ENCODE measurements around the gene STARD13. TPM values are rescaled to one million over a fixed set of nuclear protein-coding genes. Genes with fewer than 3 reads are reported as not detected.

The STARD13 gene
- total RNA-seq, 1 experiment from 2014 or later, result 7.8 TPM

GRCh38 chr13:33090755-33091414, 194.7 kb downstream of the STARD13 start:
- Histone ChIP-seq H3K27ac (no peak overlapping the region), H3K4me1 (replicated peaks) (peaks cover 22% of the 10 kb centered on the region), H3K36me3 (no peaks in the 10 kb centered on the region), H3K27me3 (replicated peaks) (no peaks in the 10 kb centered on the region), H3K4me3 (no peak overlapping the region), H3K9me3 (replicated peaks) (no peaks in the 10 kb centered on the region)
- no peak for DNase-seq (ENCODE audit: low read depth in 1 of 2, low spot score in 2 of 2)

- Histone ChIP-seq H3K27ac (no peak overlapping the region), H3K4me3 (no peak overlapping the region), H3K27me3 (replicated peaks) (no peaks in the 10 kb centered on the region), H3K36me3 (no peaks in the 10 kb centered on the region), H3K4me1 (replicated peaks) (peaks cover 22% of the 10 kb centered on the region), H3K9me3 (replicated peaks) (no peaks in the 10 kb centered on the region)
- no peak for DNase-seq (ENCODE audit: low read depth in 1 of 2, low spot score in 2 of 2)
Measured at GRCh38 chr13:33089311-33089710, 196.2 kb downstream of the STARD13 start.

GRCh38 chr13:33087790-33088189, 197.8 kb downstream of the STARD13 start:
- Histone ChIP-seq H3K9me3 (replicated peaks) (no peaks in the 10 kb centered on the region), H3K36me3 (no peaks in the 10 kb centered on the region), H3K4me3 (no peak overlapping the region), H3K4me1 (replicated peaks) (peaks cover 22% of the 10 kb centered on the region), H3K27me3 (replicated peaks) (no peaks in the 10 kb centered on the region), H3K27ac (peak overlapping the region; percentile 53)
- no peak for DNase-seq (ENCODE audit: low read depth in 1 of 2, low spot score in 2 of 2)

- H3K9me3 ChIP-seq (replicated peaks), result no peaks in the 10 kb centered on the region
- H3K4me3 ChIP-seq, result no peak overlapping the region
- H3K27me3 ChIP-seq (replicated peaks), result no peaks in the 10 kb centered on the region
- DNase-seq (ENCODE audit: low read depth in 1 of 2, low spot score in 2 of 2), result peak in 1 of 2 experiments; percentile 38
- H3K36me3 ChIP-seq, result no peaks in the 10 kb centered on the region
- H3K27ac ChIP-seq, result peak overlapping the region; percentile 53
- peaks cover 22% of the 10 kb centered on the region for H3K4me1 ChIP-seq (replicated peaks)
Measured at GRCh38 chr13:33087091-33087490, 198.5 kb downstream of the STARD13 start.

- no peak for DNase-seq (ENCODE audit: low read depth in 1 of 2, low spot score in 2 of 2)
- H3K36me3 ChIP-seq, result no peaks in the 10 kb centered on the region
- H3K4me3 ChIP-seq, result no peak overlapping the region
- no peaks in the 10 kb centered on the region for H3K27me3 ChIP-seq (replicated peaks)
- peaks cover 24% of the 10 kb centered on the region for H3K4me1 ChIP-seq (replicated peaks)
- H3K9me3 ChIP-seq (replicated peaks), result no peaks in the 10 kb centered on the region
- H3K27ac ChIP-seq, result no peak overlapping the region
Measured at GRCh38 chr13:33083054-33083453, 202.5 kb downstream of the STARD13 start.

GRCh38 chr13:33081666-33082065, 203.9 kb downstream of the STARD13 start:
- peaks cover 10% of the 10 kb centered on the region for H3K4me1 ChIP-seq (replicated peaks)
- no peaks in the 10 kb centered on the region for H3K27me3 ChIP-seq (replicated peaks)
- H3K27ac ChIP-seq, result no peak overlapping the region
- no peaks in the 10 kb centered on the region for H3K9me3 ChIP-seq (replicated peaks)
- no peak for DNase-seq (ENCODE audit: low read depth in 1 of 2, low spot score in 2 of 2)
- no peak overlapping the region for H3K4me3 ChIP-seq
- H3K36me3 ChIP-seq, result no peaks in the 10 kb centered on the region

- DNase-seq (ENCODE audit: low read depth in 1 of 2, low spot score in 2 of 2), result no peak
Measured at GRCh38 chr13:33080972-33081590, 204.5 kb downstream of the STARD13 start.

GRCh38 chr13:33079960-33080359, 205.6 kb downstream of the STARD13 start:
- Histone ChIP-seq H3K9me3 (replicated peaks) (no peaks in the 10 kb centered on the region), H3K27ac (no peak overlapping the region), H3K4me3 (no peak overlapping the region), H3K27me3 (replicated peaks) (no peaks in the 10 kb centered on the region), H3K36me3 (no peaks in the 10 kb centered on the region), H3K4me1 (replicated peaks) (peaks cover 6% of the 10 kb centered on the region)
- no peak for DNase-seq (ENCODE audit: low read depth in 1 of 2, low spot score in 2 of 2)

More at GRCh38 chr13:33080972-33081590, 204.5 kb downstream of the STARD13 start:
- no peaks in the 10 kb centered on the region for H3K36me3 ChIP-seq
- H3K27ac ChIP-seq, result no peak overlapping the region
- H3K9me3 ChIP-seq (replicated peaks), result no peaks in the 10 kb centered on the region
- no peak overlapping the region for H3K4me3 ChIP-seq
- no peaks in the 10 kb centered on the region for H3K27me3 ChIP-seq (replicated peaks)
- peaks cover 6% of the 10 kb centered on the region for H3K4me1 ChIP-seq (replicated peaks)

- no peaks in the 10 kb centered on the region for H3K27me3 ChIP-seq (replicated peaks)
- H3K36me3 ChIP-seq, result no peaks in the 10 kb centered on the region
- no peak overlapping the region for H3K27ac ChIP-seq
- no peak overlapping the region for H3K4me3 ChIP-seq
- no peak for DNase-seq (ENCODE audit: low read depth in 1 of 2, low spot score in 2 of 2)
- no peaks in the 10 kb centered on the region for H3K9me3 ChIP-seq (replicated peaks)
- peaks cover 6% of the 10 kb centered on the region for H3K4me1 ChIP-seq (replicated peaks)
Measured at GRCh38 chr13:33078263-33078662, 207.3 kb downstream of the STARD13 start.

- no peaks in the 10 kb centered on the region for H3K9me3 ChIP-seq (replicated peaks)
- DNase-seq (ENCODE audit: low read depth in 1 of 2, low spot score in 2 of 2), result no peak
- H3K4me3 ChIP-seq, result no peak overlapping the region
- no peak overlapping the region for H3K27ac ChIP-seq
- no peaks in the 10 kb centered on the region for H3K27me3 ChIP-seq (replicated peaks)
- no peaks in the 10 kb centered on the region for H3K36me3 ChIP-seq
- peaks cover 3% of the 10 kb centered on the region for H3K4me1 ChIP-seq (replicated peaks)
Measured at GRCh38 chr13:33076001-33076992, 209.3 kb downstream of the STARD13 start.

GRCh38 chr13:33073338-33073737, 212.2 kb downstream of the STARD13 start:
- H3K36me3 ChIP-seq, result no peaks in the 10 kb centered on the region
- no peak for DNase-seq (ENCODE audit: low read depth in 1 of 2, low spot score in 2 of 2)
- H3K4me3 ChIP-seq, result no peak overlapping the region
- no peaks in the 10 kb centered on the region for H3K4me1 ChIP-seq (replicated peaks)
- no peak overlapping the region for H3K27ac ChIP-seq
- H3K27me3 ChIP-seq (replicated peaks), result no peaks in the 10 kb centered on the region
- no peaks in the 10 kb centered on the region for H3K9me3 ChIP-seq (replicated peaks)

- no peaks in the 10 kb centered on the region for H3K27me3 ChIP-seq (replicated peaks)
- no peaks in the 10 kb centered on the region for H3K9me3 ChIP-seq (replicated peaks)
- no peak overlapping the region for H3K4me3 ChIP-seq
- no peaks in the 10 kb centered on the region for H3K4me1 ChIP-seq (replicated peaks)
- no peaks in the 10 kb centered on the region for H3K36me3 ChIP-seq
- no peak overlapping the region for H3K27ac ChIP-seq
- no peak for DNase-seq (ENCODE audit: low read depth in 1 of 2, low spot score in 2 of 2)
Measured at GRCh38 chr13:33072759-33073158, 212.8 kb downstream of the STARD13 start.

GRCh38 chr13:33072282-33072681, 213.3 kb downstream of the STARD13 start:
- no peak for DNase-seq (ENCODE audit: low read depth in 1 of 2, low spot score in 2 of 2)
- Histone ChIP-seq H3K9me3 (replicated peaks) (no peaks in the 10 kb centered on the region), H3K36me3 (no peaks in the 10 kb centered on the region), H3K4me3 (no peak overlapping the region), H3K4me1 (replicated peaks) (no peaks in the 10 kb centered on the region), H3K27me3 (replicated peaks) (no peaks in the 10 kb centered on the region), H3K27ac (no peak overlapping the region)

- no peak overlapping the region for H3K4me3 ChIP-seq
- no peak for DNase-seq (ENCODE audit: low read depth in 1 of 2, low spot score in 2 of 2)
- H3K27me3 ChIP-seq (replicated peaks), result no peaks in the 10 kb centered on the region
- H3K27ac ChIP-seq, result no peak overlapping the region
- no peaks in the 10 kb centered on the region for H3K36me3 ChIP-seq
- H3K9me3 ChIP-seq (replicated peaks), result no peaks in the 10 kb centered on the region
- no peaks in the 10 kb centered on the region for H3K4me1 ChIP-seq (replicated peaks)
Measured at GRCh38 chr13:33070713-33071112, 214.8 kb downstream of the STARD13 start.

All from SJSA1 (cell line).